GM12878 (cell line): ENCODE data around the gene HES7. TPM values are rescaled to one million over a fixed set of nuclear protein-coding genes. Genes with fewer than 3 reads are reported as not detected.

Experiments
- ATAC-seq: fragments of 200-7000 bp; cut with Tn5 transposase; 3 replicates; pipeline ENCODE4 v1.9.1; 2020; ENCODE audit warnings: mild to moderate bottlenecking, moderate library complexity
- BruUV-seq: library from RNA; stranded (reverse); fragments of 400-500 nt; replicated peaks from 2 replicates; lab custom pipeline; 2021; lab: Mats Ljungman, UMichigan
- CTCF ChIA-PET: fragments of 300-600 bp; sonication (Branson Sonifier 250); formaldehyde crosslinking; extraction: SDS; loops from one replicate; lab custom pipeline; 2021; ENCODE audit warnings: inconsistent platforms; lab: Yijun Ruan, JAX
- POLR2A ChIA-PET: fragments of 350-600 bp; formaldehyde crosslinking; extraction: SDS; loops from one replicate; lab custom pipeline; 2021; ENCODE audit warnings: inconsistent platforms; lab: Charles Lee
- RAD21 ChIA-PET: fragments of 300-600 bp; sonication (Branson Sonifier 250); formaldehyde crosslinking; loops from one replicate; lab custom pipeline; 2023; ENCODE audit warnings: antibody characterized with exemption; ENCODE audit not compliant: unreplicated experiment; lab: Charles Lee
- SMC1A ChIA-PET: fragments of 300-600 bp; sonication (Branson Sonifier 250); formaldehyde crosslinking; loops from one replicate; lab custom pipeline; 2023; ENCODE audit not compliant: unreplicated experiment, uncharacterized antibody; lab: Charles Lee
- DNase-seq: peaks from one replicate; pipeline ENCODE4 v3.0.0-alpha.2; 2011; ENCODE audit warnings: low read depth, low spot score
- FAIRE-seq: peaks from 3 replicates; lab custom pipeline; 2011; peaks lifted over from hg19 to GRCh38; lab: Jason Lieb, UNC
- H2AFZ ChIP-seq: 2 replicates; pipeline ENCODE4 v1.6.0; 2011; ENCODE audit warnings: low read depth, low read length, control low read depth; ENCODE audit not compliant: control insufficient read depth
- H3K27ac ChIP-seq: 2 replicates; pipeline ENCODE4 v1.5.1; 2011; ENCODE audit warnings: control low read depth; ENCODE audit not compliant: control insufficient read depth, insufficient read depth
- H3K27me3 ChIP-seq, 2 experiments: replicated peaks in 1 of 2; 2 replicates each; pipeline versions ENCODE4 v1.6.0 to v1.6.1; 2011; ENCODE audit warnings: low read length in 1 of 2; ENCODE audit not compliant: control insufficient read depth in 2 of 2, insufficient read depth in 2 of 2
- H3K36me3 ChIP-seq, 2 experiments: 2 replicates each; pipeline ENCODE4 v1.5.1; 2011; ENCODE audit warnings: low read length in 1 of 2; ENCODE audit not compliant: control insufficient read depth in 2 of 2, insufficient read depth in 2 of 2
- H3K4me1 ChIP-seq: 2 replicates; pipeline ENCODE4 v1.6.1; 2011; ENCODE audit warnings: mild to moderate bottlenecking, low read length, moderate library complexity, mixed read lengths; ENCODE audit not compliant: control insufficient read depth, insufficient read depth
- H3K4me2 ChIP-seq: 2 replicates; pipeline ENCODE4 v1.6.0; 2011; ENCODE audit warnings: control low read depth; ENCODE audit not compliant: control insufficient read depth, insufficient read depth
- H3K4me3 ChIP-seq: fragments of 200-600 bp; sonication (generic); 2 replicates; pipeline ENCODE4 v1.5.1; 2016
- H3K79me2 ChIP-seq: 2 replicates; pipeline ENCODE4 v1.6.0; 2011; ENCODE audit warnings: low read length; ENCODE audit not compliant: control insufficient read depth, insufficient read depth
- H3K9ac ChIP-seq: 2 replicates; pipeline ENCODE4 v1.8.0; 2011; ENCODE audit warnings: low read length, control low read depth, mixed read lengths; ENCODE audit not compliant: control insufficient read depth, insufficient read depth
- H3K9me3 ChIP-seq: replicated peaks from 3 replicates; pipeline ENCODE4 v1.5.1; 2011; ENCODE audit warnings: mild to moderate bottlenecking, low read length; ENCODE audit not compliant: control insufficient read depth, insufficient read depth
- H4K20me1 ChIP-seq: 2 replicates; pipeline ENCODE4 v1.6.0; 2011; ENCODE audit not compliant: control insufficient read depth, insufficient read depth
- BACH1 ChIP-seq: fragments of 450-650 bp; IDR thresholded peaks from 2 replicates; pipeline ENCODE4 v1.6.1; 2017; ENCODE audit warnings: mild to moderate bottlenecking, borderline replicate concordance
- CEBPZ ChIP-seq: fragments of 150-350 bp; IDR thresholded peaks from 2 replicates; pipeline ENCODE4 v1.6.1; 2016; ENCODE audit warnings: low read depth, low read length
- DPF2 ChIP-seq: fragments of 450-650 bp; IDR thresholded peaks from 2 replicates; pipeline ENCODE4 v1.6.1; 2017; ENCODE audit warnings: mild to moderate bottlenecking
- EP300 ChIP-seq, 2 experiments: fragments of 150-350 bp in 1 of 2; IDR thresholded peaks; 2 replicates each; pipeline ENCODE4 v1.6.1; 2011 to 2012; ENCODE audit warnings: low read depth in 2 of 2, low read length in 2 of 2, borderline replicate concordance in 1 of 2, improper control_type of control experiment in 1 of 2, inconsistent platforms in 1 of 2; ENCODE audit not compliant: control insufficient read depth in 1 of 2
- IKZF2 ChIP-seq, 2 experiments: fragments of 450-650 bp; IDR thresholded peaks; 2 replicates each; pipeline ENCODE4 v1.6.1; 2017; ENCODE audit warnings: mild to moderate bottlenecking in 2 of 2, moderate library complexity in 2 of 2
- LARP7 ChIP-seq: fragments of 450-650 bp; IDR thresholded peaks from 2 replicates; pipeline ENCODE4 v1.6.1; 2017; ENCODE audit warnings: mild to moderate bottlenecking
- MLLT1 ChIP-seq: fragments of 450-650 bp; IDR thresholded peaks from 2 replicates; pipeline ENCODE4 v1.6.1; 2016; ENCODE audit warnings: mild to moderate bottlenecking
- PML ChIP-seq: IDR thresholded peaks from 2 replicates; pipeline ENCODE4 v1.6.1; 2012; ENCODE audit warnings: low read length, inconsistent platforms
- RAD51 ChIP-seq: fragments of 450-650 bp; IDR thresholded peaks from 2 replicates; pipeline ENCODE4 v1.6.1; 2016; ENCODE audit warnings: moderate library complexity, mild to moderate bottlenecking, inconsistent platforms
- RELB ChIP-seq: fragments of 450-650 bp; IDR thresholded peaks from 2 replicates; pipeline ENCODE4 v1.6.1; 2017; ENCODE audit warnings: low read depth, mild to moderate bottlenecking, moderate library complexity
- RUNX3 ChIP-seq: IDR thresholded peaks from 2 replicates; pipeline ENCODE4 v1.6.1; 2012; ENCODE audit warnings: low read length, inconsistent platforms
- SMAD1 ChIP-seq: fragments of 450-650 bp; IDR thresholded peaks from 2 replicates; pipeline ENCODE4 v1.6.1; 2018; ENCODE audit warnings: mild to moderate bottlenecking, low read depth; ENCODE audit not compliant: partially characterized antibody
- SMC3 ChIP-seq: IDR thresholded peaks from 2 replicates; pipeline ENCODE4 v1.6.1; 2011; ENCODE audit warnings: low read length, improper control_type of control experiment, borderline replicate concordance
- WGBS: methylation state at CpG from one replicate; pipeline ENCODE4 v1.1.6; 2016; ENCODE audit warnings: low lambda C conversion rate; ENCODE audit not compliant: insufficient replicate concordance, insufficient coverage; ENCODE audit errors: missing lambda C conversion rate; 5-methylcytosine and 5-hydroxymethylcytosine counted together
- in situ Hi-C: fragments of 300-500 bp; cut with MboI; formaldehyde crosslinking; loops from 9 replicates; pipeline ENCODE4 v1.14.3; 2018; ENCODE audit warnings: mixed read lengths
- intact Hi-C: fragments of 100-400 bp; cut with micrococcal nuclease; formaldehyde crosslinking; loops from one replicate; pipeline ENCODE4 v1.14.2; 2022; ENCODE audit not compliant: unreplicated experiment
- polyA plus RNA-seq, 11 experiments: library from polyadenylated mRNA; depleted of rRNA in 4 of 11; unstranded in 6 of 11; stranded (reverse) in 5 of 11; fragments of >200 nt; fragmentation: Nextera tagmentation in 4 of 11; fragmentation: Illumina TruSeq in 1 of 11; extraction: Ambion mirVana in 4 of 11; extraction: Trizol in 1 of 11; gene quantifications; 1 replicate in 1 of 11; 2 replicates in 10 of 11; pipeline versions ENCODE4 v1.2.1 to v1.2.3, GENCODE V29; 2011 to 2016; ENCODE audit warnings: inconsistent platforms in 2 of 11, missing spikeins in 2 of 11, low read depth in 1 of 11
- total RNA-seq, 4 experiments: library from RNA; depleted of rRNA in 3 of 4; stranded (reverse); fragments of >200 nt in 3 of 4; fragmentation: Illumina TruSeq in 1 of 4; extraction: Trizol in 1 of 4; gene quantifications; 2 replicates each; pipeline versions ENCODE4 v1.2.1 to v1.2.3, GENCODE V29; 2013 to 2021

The HES7 gene
- total and polyA plus RNA-seq, 10 of the 15 experiments (the other 5 are each of a cell fraction or from before 2014, with no cell fraction given), result 0.07 to 1.3 (median 0.63) TPM; not detected in 4

- Histone ChIP-seq H3K9me3 (no peaks in the 10 kb centered on the region), H3K4me2 (peak overlapping the region; percentile 99), H3K27ac (peak overlapping the region; percentile 76), H3K9ac (peak overlapping the region; percentile 77), H3K79me2 (peaks cover 17% of the 10 kb centered on the region)
- DNase-seq (no peak), FAIRE-seq (no peak), ATAC-seq (no peak)
- RAD21 ChIA-PET, result interaction anchor here (0.9 to 4.1 kb wide), 14 partner anchors 11 to 91 kb away, joined by 3 to 33 read pairs (median 4); partner anchors contain the start of gene AURKB
- BruUV-seq, result TSS peak; percentile 66
- peak; percentile 96 for TF ChIP-seq SMAD1
- no peak for TF ChIP-seq CEBPZ
- no peak for TF ChIP-seq PML
- TF ChIP-seq BACH1, result 0 out of 2 replicates have a peak, but pooled peaks have one; percentile 75
- TF ChIP-seq MLLT1, result peak; percentile 96
- peak; percentile 54; the same call in 1 of the 2 replicates for TF ChIP-seq DPF2
- 0 out of 4 replicates have a peak, but pooled peaks of 1 of the 2 experiments have one; percentile 34 for TF ChIP-seq EP300 (IDR thresholded peaks at IDR 0.05; ENCODE audit: borderline replicate concordance in 1 of 2, control insufficient read depth in 1 of 2, low read depth in 2 of 2, low read length in 2 of 2)
- TF ChIP-seq RUNX3, result 0 out of 2 replicates have a peak, but pooled peaks have one; percentile 5
- TF ChIP-seq RELB, result 0 out of 2 replicates have a peak, but pooled peaks have one; percentile 58
- no peak for TF ChIP-seq RAD51
- TF ChIP-seq LARP7, result peak; percentile 50; the same call in 1 of the 2 replicates
- no peak for TF ChIP-seq SMC3
- peak in 1 of 2 experiments; percentile 83; a peak in 3 of 4 replicates for TF ChIP-seq IKZF2 (IDR thresholded peaks at IDR 0.05)
- TF ChIP-seq, all 136 proteins: peak for 9
- Histone ChIP-seq H3K4me3 (peak overlapping the region; percentile 74), H3K27me3 (no peaks in the 10 kb centered on the region), H3K36me3 (peaks cover 0 to 3% of the 10 kb centered on the region in 2 experiments; a peak in 1 of 4 replicates), H2AFZ (peak overlapping the region; percentile 64; the same call in 1 of the 2 replicates), H4K20me1 (no peaks in the 10 kb centered on the region), H3K4me1 (peaks cover 18% of the 10 kb centered on the region)
- ChIA-PET POLR2A (interaction anchor here (0.5 to 7.5 kb wide), 16 partner anchors 14 to 469 kb away, joined by 3 to 71 read pairs (median 6); partner anchors contain the start of genes ALOXE3, AURKB, BORCS6 and RANGRF), SMC1A (interaction anchor here (1.4 to 5.1 kb wide), 11 partner anchors 17 to 139 kb away, joined by 4 to 42 read pairs (median 6); partner anchors contain the start of genes ALOXE3, AURKB, CTC1 and HES7), CTCF (interaction anchor here (0.6 to 5.3 kb wide), 6 partner anchors 17 to 66 kb away, joined by 3 to 46 read pairs (median 13); partner anchors contain the start of gene HES7)
- WGBS, result 5% methylated on average over 11 of the region's 11 CpGs
- intact Hi-C loops, result loop anchor here (1.0 kb wide), 2 partner anchors 17 to 36 kb away; no protein-coding TSS in a partner anchor
- in situ Hi-C loops, result no loop called here
These were observed 32.0 kb upstream of the HES7 start for GRCh38 chr17:8155996-8156245.
